GM12874 (cell line): ENCODE data around the gene HES7.

Experiments
- TF ChIP-seq, protein P1 (sequence below): IDR thresholded peaks from 2 replicates; pipeline ENCODE4 v1.5.1; 2011; ENCODE audit warnings: low read depth, mild to moderate bottlenecking, control low read depth, low read length, moderate library complexity; ENCODE audit not compliant: insufficient read depth

Gene HES7

DNA sequence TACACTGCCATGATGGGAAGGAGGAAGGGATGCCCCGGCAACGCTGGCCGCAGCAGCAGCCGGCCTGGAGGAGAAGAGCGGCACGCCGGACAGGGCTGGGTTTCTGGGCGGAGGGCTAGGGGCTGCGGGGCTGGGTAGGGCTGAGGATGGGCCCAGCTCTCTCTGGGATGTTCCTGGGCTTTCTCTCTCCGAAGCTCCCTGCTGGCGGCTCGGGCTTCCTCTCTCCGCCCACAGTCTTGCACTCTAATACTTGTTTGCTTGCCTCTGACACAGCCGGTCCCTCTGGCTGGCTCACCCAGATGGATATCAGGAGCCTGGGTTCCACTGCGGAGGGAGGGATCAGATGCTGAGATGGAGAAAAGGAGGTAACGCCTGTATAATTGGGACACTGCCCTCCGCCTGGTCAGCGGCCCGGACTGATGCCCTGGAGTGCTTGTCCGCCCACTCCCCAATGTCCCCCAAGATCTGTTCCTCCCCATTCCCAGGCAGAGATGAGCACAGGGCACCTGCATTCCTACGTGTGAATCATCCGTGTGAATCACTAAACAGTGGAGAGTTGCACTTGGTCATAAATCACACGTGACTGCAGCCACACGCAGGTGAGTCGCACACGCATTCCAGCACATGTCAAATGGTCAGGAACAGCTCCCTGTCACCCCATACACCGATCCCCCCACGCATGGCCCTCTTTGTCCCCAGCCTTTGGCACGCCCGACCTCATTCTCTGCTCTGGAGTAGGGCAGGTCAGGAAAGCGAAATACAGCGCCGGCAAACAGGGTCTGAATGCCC lies 5.7 kb downstream of the HES7 start, which contains the start of gene ALOXE3:
Gene ALOXE3, minus strand, starts transcription at position 535 of the 789 bp plus-strand sequence. Its CDS starts 524 bp downstream, at position 11.
- TF ChIP-seq, protein P1, sequence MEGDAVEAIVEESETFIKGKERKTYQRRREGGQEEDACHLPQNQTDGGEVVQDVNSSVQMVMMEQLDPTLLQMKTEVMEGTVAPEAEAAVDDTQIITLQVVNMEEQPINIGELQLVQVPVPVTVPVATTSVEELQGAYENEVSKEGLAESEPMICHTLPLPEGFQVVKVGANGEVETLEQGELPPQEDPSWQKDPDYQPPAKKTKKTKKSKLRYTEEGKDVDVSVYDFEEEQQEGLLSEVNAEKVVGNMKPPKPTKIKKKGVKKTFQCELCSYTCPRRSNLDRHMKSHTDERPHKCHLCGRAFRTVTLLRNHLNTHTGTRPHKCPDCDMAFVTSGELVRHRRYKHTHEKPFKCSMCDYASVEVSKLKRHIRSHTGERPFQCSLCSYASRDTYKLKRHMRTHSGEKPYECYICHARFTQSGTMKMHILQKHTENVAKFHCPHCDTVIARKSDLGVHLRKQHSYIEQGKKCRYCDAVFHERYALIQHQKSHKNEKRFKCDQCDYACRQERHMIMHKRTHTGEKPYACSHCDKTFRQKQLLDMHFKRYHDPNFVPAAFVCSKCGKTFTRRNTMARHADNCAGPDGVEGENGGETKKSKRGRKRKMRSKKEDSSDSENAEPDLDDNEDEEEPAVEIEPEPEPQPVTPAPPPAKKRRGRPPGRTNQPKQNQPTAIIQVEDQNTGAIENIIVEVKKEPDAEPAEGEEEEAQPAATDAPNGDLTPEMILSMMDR = no peak

DNA sequence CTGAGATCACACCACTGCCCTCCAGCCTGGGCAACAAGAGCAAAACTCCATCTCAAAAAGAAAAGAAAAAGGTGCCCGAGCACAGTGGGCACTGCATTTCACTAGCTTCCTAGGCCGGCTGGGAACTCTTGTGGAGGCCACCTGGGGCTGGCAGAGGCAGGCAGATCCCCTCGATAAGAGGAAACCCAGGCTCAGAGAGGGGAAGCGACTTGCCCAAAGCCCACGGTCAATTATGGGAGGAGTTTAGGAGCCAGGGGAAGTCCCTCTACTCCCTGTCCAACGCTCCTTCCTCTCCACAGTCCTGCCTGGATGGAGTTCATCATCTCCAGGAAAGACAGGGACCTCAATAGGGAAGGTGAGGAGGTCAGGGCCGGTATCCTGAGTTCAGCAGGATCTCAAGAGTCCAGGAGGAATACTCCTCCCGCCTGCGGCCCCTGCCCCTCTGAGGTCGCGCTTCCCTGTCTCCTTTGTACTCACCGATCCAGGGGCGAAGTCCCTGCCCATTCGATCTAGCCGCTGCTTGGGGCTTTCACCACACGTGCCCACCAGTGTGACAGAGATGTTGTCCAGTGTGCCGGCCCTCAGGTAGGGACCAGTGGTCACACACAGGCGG lies 6.4 kb downstream of the HES7 start:
- TF ChIP-seq, protein P1 = no peak

DNA sequence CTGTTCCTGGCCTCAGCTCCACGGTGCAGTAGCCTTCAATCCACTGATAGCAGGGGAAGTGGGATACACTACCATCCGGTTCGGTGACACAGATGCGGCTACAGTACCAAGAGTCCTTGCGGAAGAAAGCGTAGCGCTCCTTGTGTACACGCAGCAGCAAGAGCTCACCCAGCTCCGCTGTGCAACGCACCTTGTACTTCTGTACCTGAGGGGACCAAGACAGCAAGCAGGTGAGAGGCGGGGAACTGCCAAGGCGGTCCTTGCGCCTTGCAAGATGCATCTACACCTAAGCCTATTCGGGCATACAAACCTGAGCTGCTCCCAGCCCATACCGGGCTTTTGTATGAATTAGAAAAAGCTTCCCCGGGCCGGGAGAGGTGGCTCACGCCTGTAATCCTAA lies 7.1 kb downstream of the HES7 start:
- TF ChIP-seq, protein P1 = no peak

DNA sequence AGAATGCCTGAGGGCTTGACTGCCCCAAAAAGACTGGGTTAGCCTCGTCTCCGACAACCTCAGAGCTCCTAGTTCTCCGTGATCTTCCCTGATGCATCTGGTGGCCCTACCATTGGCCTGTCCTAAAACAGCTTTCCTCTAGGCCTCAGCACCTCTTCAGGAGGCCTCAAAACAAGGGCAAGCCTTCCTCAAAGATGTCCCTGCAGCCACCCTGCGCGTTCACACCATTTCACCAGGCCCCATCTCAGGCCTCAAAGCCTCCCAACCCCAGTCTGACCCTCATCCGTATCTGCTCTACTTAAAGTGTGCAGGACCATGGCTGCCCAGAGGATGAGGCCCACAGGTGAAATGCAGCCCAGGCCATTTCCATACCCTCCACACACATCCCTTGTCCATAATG lies 13.0 kb downstream of the HES7 start:
- TF ChIP-seq, protein P1 = no peak

DNA sequence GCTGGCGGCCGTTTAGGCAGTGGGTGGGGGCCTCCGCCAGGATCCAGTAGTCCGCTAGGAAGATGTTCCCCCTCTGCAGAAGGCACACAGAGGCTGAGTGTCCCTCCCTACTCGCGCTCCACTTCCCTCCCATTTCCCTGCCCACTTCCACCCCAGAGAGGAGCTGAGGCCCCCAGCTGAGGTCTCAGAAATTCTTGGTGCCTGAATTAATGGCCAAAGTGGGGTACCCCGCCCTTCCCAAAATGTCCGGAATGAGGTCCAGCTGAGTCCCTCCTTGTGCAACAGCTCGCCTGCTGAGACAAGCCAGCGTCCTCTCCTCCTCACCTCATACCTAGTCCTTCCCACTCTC lies 13.5 kb downstream of the HES7 start:
- TF ChIP-seq, protein P1 = no peak

DNA sequence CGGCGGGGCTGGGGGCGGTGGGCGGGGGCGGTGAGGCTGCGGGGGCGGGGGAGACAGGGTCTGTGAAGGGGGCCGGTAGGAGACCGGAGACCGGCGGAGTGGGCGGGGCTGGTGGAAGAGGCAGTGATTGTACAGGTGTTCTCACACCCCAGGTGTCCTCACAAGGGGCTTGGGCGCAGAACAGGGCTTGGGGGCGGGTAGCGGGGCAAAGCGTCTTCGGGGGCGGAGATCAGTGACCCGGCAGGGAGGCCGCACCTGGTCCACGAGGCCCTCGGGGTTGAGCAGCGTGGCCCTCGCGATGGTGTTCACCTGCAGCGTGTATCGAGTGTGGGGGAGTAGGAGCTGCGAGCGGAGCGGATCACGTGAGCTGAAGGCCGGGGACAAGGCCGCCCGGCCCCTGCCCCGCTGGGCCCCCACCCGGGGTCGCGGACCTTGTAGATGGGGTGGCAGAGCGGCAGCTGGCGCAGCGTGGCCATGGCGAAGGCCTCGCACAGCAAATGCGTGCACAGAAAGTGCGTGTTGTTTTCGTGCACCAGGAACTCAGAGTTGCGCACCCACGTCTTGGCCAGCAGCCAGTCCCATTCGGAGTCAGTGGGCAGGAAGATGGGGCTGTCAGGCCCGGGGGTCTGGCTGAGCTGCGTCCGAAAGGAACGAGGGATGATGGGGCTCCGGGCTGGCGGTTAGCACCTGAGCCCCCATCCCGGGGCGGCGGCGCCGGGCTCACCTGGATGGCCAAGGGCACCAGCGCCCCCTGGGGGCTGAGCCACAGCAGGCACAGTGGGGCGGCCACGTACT lies 14.0 kb downstream of the HES7 start:
- TF ChIP-seq, protein P1 = peak; percentile 97

DNA sequence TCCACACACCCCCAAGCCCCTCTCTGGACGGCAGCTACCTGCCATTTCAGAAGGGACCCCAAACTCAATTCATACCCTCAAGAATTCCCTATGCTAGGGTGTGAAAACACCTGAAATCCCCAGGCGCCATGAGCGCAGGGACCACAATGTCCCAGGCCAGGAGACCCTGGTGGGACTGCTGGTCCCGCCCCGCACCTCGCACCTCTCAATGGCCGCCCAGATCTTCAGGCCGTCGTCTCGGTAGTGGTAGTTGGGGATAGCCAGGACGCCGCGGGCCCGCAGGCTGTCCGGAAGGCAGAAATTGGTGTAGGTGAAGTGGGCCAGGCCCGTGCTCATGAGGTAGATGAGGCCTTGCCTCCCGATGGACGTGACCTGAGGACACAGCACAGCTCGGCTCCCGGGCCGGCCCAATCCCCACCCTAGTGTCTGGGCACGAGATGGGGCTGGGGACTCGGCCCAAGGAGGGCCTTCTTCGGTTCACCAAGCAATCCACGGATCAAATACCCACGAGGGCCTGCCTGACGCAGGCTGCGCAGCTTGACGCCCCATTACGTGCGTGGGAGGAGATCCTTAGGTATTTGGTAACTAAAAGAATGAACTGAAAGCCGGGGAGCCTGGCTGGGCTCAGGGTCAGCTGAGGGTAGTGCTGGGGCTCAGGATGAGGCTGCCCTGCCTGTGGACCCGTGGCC lies 14.8 kb downstream of the HES7 start:
- TF ChIP-seq, protein P1 = no peak
